ENCODE measurements around the gene VASN. TPM values are rescaled to one million over a fixed set of nuclear protein-coding genes. Genes with fewer than 3 reads are reported as not detected.
A peak's percentile ranks its signal among the peaks of the same experiment; 100 is the strongest.

VASN gene
- total RNA-seq, 1 donor from 2014 or later = 62.7 TPM

DNA sequence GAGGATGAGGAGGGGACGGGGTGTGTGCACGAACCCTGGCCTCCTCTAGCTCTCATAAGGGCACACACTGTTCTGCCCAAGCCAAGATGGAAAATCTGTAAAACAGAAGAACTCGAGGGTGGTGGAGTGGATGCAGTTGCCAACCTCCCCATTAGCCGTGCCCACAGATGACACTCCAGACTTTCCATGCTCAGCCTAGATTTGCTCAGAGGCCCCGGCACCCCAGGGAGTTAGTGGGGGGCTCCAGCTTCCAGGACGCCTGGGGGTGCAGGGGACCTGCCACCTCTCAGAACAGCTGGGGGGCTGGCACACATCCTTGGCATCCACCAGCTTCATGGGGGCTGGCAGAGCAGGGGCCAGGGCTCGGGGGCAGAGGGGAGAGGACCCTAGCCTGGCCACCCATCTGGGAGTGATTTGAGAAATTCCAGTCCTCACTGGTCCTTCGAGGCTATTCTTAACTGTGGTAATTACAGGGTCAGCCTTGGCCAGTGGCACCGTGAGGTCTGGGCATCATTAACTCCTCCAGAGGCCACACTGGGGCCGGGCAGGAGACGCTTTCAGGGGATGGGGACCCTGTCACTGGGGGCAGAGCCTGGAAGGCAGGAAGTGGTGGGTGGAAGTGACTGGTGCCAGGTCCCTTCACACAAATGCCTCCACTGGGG is 14.3 kb downstream of the VASN start:
- peak overlapping the region; percentile 87 for H3K27ac Mint-ChIP-seq (ENCODE audit: unreplicated experiment)
- H3K36me3 Mint-ChIP-seq (ENCODE audit: unreplicated experiment) = peaks cover 3% of the 10 kb centered on the region
- DNase-seq (ENCODE audit: extremely low spot score, unreplicated experiment) = no peak
- H3K27me3 Mint-ChIP-seq (ENCODE audit: unreplicated experiment) = no peaks in the 10 kb centered on the region
- H3K4me1 Mint-ChIP-seq (ENCODE audit: unreplicated experiment) = peaks cover 82% of the 10 kb centered on the region
- TF ChIP-seq, protein P1, sequence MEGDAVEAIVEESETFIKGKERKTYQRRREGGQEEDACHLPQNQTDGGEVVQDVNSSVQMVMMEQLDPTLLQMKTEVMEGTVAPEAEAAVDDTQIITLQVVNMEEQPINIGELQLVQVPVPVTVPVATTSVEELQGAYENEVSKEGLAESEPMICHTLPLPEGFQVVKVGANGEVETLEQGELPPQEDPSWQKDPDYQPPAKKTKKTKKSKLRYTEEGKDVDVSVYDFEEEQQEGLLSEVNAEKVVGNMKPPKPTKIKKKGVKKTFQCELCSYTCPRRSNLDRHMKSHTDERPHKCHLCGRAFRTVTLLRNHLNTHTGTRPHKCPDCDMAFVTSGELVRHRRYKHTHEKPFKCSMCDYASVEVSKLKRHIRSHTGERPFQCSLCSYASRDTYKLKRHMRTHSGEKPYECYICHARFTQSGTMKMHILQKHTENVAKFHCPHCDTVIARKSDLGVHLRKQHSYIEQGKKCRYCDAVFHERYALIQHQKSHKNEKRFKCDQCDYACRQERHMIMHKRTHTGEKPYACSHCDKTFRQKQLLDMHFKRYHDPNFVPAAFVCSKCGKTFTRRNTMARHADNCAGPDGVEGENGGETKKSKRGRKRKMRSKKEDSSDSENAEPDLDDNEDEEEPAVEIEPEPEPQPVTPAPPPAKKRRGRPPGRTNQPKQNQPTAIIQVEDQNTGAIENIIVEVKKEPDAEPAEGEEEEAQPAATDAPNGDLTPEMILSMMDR (IDR thresholded peaks at IDR 0.05) = no peak
- H3K9me3 Mint-ChIP-seq (ENCODE audit: unreplicated experiment) = no peaks in the 10 kb centered on the region
- H3K4me3 Mint-ChIP-seq (ENCODE audit: unreplicated experiment) = no peak overlapping the region

DNA sequence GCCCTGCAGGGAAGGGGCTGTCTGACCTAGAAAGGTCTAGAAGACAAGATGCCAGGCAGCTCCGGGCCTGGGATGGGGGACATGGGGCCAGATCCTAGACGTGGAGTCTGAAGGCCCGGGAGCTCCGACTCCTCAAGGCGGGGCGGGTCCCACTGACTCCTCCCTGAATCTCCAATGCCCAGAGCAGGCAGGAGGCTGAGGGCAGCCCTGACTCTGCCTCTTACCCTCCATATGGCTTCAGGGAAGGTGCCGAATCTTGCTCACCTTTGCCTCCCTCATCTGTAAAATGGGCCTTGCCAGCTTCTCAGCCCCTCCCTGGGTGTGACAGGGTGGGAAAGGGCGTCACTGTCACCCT is 14.8 kb downstream of the VASN start:
- Mint-ChIP-seq H3K27me3 (ENCODE audit: unreplicated experiment) (no peaks in the 10 kb centered on the region), H3K27ac (ENCODE audit: unreplicated experiment) (peak overlapping the region; percentile 87), H3K36me3 (ENCODE audit: unreplicated experiment) (peaks cover 3% of the 10 kb centered on the region), H3K4me1 (ENCODE audit: unreplicated experiment) (peaks cover 85% of the 10 kb centered on the region), H3K4me3 (ENCODE audit: unreplicated experiment) (no peak overlapping the region), H3K9me3 (ENCODE audit: unreplicated experiment) (no peaks in the 10 kb centered on the region)
- DNase-seq (ENCODE audit: extremely low spot score, unreplicated experiment) = no peak
- TF ChIP-seq, protein P1 (IDR thresholded peaks at IDR 0.05) = no peak

DNA sequence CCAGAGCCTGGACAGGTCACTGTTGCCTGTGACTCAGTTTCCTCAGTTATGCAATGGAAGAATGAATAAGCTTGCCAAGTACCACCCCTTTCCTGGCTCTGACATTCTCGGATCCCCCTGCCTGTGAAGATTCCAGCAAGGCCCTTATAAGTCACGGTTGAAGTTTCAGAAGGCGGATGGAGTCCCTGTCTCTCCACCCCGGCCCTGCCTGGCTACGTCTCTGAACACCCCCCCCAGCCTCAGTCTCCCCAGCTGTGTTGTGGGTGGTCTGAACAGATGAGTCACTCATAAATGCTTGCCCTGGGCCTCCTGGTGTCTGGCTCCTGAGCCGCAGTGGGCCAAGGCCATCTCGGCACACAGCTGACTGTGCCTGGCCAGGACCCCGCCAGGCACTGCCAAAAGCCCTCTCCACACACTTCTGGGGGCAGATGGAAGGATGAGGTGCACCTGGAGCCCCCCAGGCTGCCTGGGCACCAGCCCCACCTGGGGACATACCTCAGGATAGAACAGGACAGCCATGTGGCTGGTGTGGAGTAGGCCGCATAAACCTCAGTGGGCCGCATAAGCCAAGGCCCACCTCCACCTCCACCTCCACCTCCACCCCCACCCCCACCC is 15.4 kb downstream of the VASN start:
- Mint-ChIP-seq H3K27ac (ENCODE audit: unreplicated experiment) (peak overlapping the region; percentile 87), H3K4me3 (ENCODE audit: unreplicated experiment) (no peak overlapping the region), H3K27me3 (ENCODE audit: unreplicated experiment) (no peaks in the 10 kb centered on the region), H3K4me1 (ENCODE audit: unreplicated experiment) (peaks cover 92% of the 10 kb centered on the region), H3K36me3 (ENCODE audit: unreplicated experiment) (peaks cover 3% of the 10 kb centered on the region), H3K9me3 (ENCODE audit: unreplicated experiment) (no peaks in the 10 kb centered on the region)
- TF ChIP-seq, protein P1 (IDR thresholded peaks at IDR 0.05) = no peak
- DNase-seq (ENCODE audit: extremely low spot score, unreplicated experiment) = no peak

DNA sequence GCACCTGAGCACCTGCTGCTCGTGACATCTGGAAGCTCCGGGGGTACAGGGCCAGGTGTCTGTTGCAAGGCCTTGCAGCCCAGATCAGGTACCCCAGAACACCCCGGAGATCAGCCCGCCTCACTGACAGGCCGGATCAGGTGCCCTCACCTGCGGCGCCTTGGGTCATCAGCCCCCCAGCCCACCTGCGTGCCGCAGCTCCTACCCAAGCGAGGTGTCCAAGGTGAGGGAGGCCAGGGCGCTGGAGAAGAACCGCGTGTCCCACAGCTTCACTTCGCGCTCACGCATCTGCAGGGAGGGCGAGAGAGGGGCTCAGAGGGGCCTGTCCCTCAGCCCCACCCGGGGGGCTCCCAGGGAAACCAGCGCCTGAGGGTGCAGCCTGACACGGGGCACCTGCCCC is 16.1 kb downstream of the VASN start:
- H3K36me3 Mint-ChIP-seq (ENCODE audit: unreplicated experiment) = peaks cover 3% of the 10 kb centered on the region
- TF ChIP-seq, protein P1 (IDR thresholded peaks at IDR 0.05) = no peak
- H3K4me3 Mint-ChIP-seq (ENCODE audit: unreplicated experiment) = no peak overlapping the region
- H3K4me1 Mint-ChIP-seq (ENCODE audit: unreplicated experiment) = peaks cover 96% of the 10 kb centered on the region
- no peaks in the 10 kb centered on the region for H3K9me3 Mint-ChIP-seq (ENCODE audit: unreplicated experiment)
- H3K27me3 Mint-ChIP-seq (ENCODE audit: unreplicated experiment) = no peaks in the 10 kb centered on the region
- H3K27ac Mint-ChIP-seq (ENCODE audit: unreplicated experiment) = peak overlapping the region; percentile 87
- DNase-seq (ENCODE audit: extremely low spot score, unreplicated experiment) = no peak

DNA sequence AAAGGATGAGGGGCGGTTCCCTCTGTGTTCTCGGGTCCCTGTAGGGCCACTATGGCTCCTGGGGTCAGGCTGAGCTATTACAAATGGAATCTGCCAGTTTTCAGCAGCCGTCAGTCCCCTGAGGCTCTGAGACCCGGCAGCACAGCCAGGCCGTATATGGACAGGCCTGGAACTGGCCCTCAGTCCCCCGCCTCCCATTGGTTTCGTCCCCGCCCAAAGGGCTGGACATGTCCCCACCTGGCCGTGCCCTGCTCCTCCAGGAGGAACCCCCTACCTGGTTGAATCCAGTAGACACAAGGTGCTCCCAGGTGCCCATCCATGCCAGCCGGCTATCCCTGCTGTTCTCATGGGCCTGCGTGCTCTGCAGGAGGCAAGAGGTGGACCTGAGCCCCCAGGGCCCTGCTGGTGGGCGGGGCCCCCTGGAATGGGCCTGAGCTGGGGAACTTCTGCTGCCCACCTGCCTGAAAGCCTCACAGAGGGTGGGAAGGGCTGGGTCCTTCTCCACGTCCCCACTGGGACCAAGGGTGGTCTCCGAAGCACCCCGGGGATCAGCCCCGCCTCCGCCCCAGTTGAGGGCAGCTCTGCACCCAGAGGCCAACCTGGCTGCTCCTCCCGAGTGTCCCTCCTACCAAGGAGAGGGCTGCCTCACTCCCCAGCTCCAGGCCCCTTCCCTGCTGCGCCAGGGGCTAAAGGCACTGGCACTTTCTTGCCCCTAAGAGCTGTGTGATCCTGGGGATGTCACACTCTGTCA is 16.8 kb downstream of the VASN start:
- H3K4me3 Mint-ChIP-seq (ENCODE audit: unreplicated experiment) = no peak overlapping the region
- H3K27me3 Mint-ChIP-seq (ENCODE audit: unreplicated experiment) = no peaks in the 10 kb centered on the region
- DNase-seq (ENCODE audit: extremely low spot score, unreplicated experiment) = no peak
- TF ChIP-seq, protein P1 (IDR thresholded peaks at IDR 0.05) = no peak
- H3K36me3 Mint-ChIP-seq (ENCODE audit: unreplicated experiment) = no peaks in the 10 kb centered on the region
- H3K27ac Mint-ChIP-seq (ENCODE audit: unreplicated experiment) = peak overlapping the region; percentile 87
- H3K4me1 Mint-ChIP-seq (ENCODE audit: unreplicated experiment) = peaks cover 96% of the 10 kb centered on the region
- no peaks in the 10 kb centered on the region for H3K9me3 Mint-ChIP-seq (ENCODE audit: unreplicated experiment)

Measured in osteocyte (in vitro differentiated cells).